A549 (cell line): ENCODE measurements around the gene ASGR1. TPM values are rescaled to one million over a fixed set of nuclear protein-coding genes. Genes with fewer than 3 reads are reported as not detected.

ENCODE experiments used
- ATAC-seq, 2 experiments: fragments of 200-7000 bp in 1 of 2; fragments of >200 bp in 1 of 2; cut with Nextera tagmentation in 1 of 2; cut with Tn5 transposase in 1 of 2; 3 replicates each; pipeline versions ENCODE4 v1.8.0 to v1.9.1; 2018 to 2020; ENCODE audit warnings: mild to moderate bottlenecking in 1 of 2, moderate library complexity in 1 of 2
- CTCF ChIA-PET: fragments of 300-600 bp; sonication (Branson Sonifier 250); formaldehyde crosslinking; extraction: SDS; loops from one replicate; lab custom pipeline; 2021; ENCODE audit warnings: antibody characterized with exemption, inconsistent platforms; lab: Yijun Ruan, JAX
- POLR2A ChIA-PET: fragments of 350-600 bp; formaldehyde crosslinking; extraction: SDS; loops from one replicate; lab custom pipeline; 2021; ENCODE audit warnings: antibody characterized with exemption, inconsistent platforms; lab: Yijun Ruan, JAX
- DNase-seq, 2 experiments: peaks; one replicate each; pipeline versions ENCODE4 v3.0.0 to v3.0.0-alpha.2; 2011 to 2016; ENCODE audit warnings: low read depth in 1 of 2, low spot score in 1 of 2
- FAIRE-seq: peaks from 2 replicates; lab custom pipeline; 2011; peaks lifted over from hg19 to GRCh38; lab: Jason Lieb, UNC
- H3K27ac ChIP-seq, 2 experiments: fragments of >200 bp; sonication (Bioruptor Twin); formaldehyde crosslinking; 3 replicates each; pipeline ENCODE4 v1.5.1; 2016 to 2017
- H3K4me1 ChIP-seq: fragments of >200 bp; sonication (Bioruptor Twin); formaldehyde crosslinking; 3 replicates; pipeline ENCODE4 v1.6.1; 2016
- H3K4me2 ChIP-seq: fragments of >200 bp; sonication (Bioruptor Twin); formaldehyde crosslinking; 3 replicates; pipeline ENCODE4 v1.6.1; 2016
- H3K4me3 ChIP-seq: fragments of >200 bp; sonication (Bioruptor Twin); formaldehyde crosslinking; 3 replicates; pipeline ENCODE4 v1.5.1; 2016
- H3K9me3 ChIP-seq: fragments of >200 bp; sonication (Bioruptor Twin); formaldehyde crosslinking; 3 replicates; pipeline ENCODE4 v1.6.1; 2016
- CBX2 ChIP-seq: fragments of 200-600 bp; sonication (generic); IDR thresholded peaks from 2 replicates; pipeline ENCODE4 v1.6.1; 2016; ENCODE audit warnings: low read depth, mild to moderate bottlenecking, borderline replicate concordance
- CBX8 ChIP-seq: fragments of 200-600 bp; sonication (generic); IDR thresholded peaks from 2 replicates; pipeline ENCODE4 v1.6.1; 2016
- CEBPB ChIP-seq, 2 experiments: fragments of >200 bp in 1 of 2; sonication (Bioruptor Twin) in 1 of 2; formaldehyde crosslinking in 1 of 2; IDR thresholded peaks; 2 replicates each; pipeline ENCODE4 v1.6.1; 2012 to 2016
- CHD4 ChIP-seq: fragments of 200-600 bp; sonication (generic); IDR thresholded peaks from 2 replicates; pipeline ENCODE4 v1.6.1; 2016; ENCODE audit warnings: antibody characterized with exemption, mild to moderate bottlenecking, borderline replicate concordance
- ELK1 ChIP-seq: fragments of 150-350 bp; IDR thresholded peaks from 2 replicates; pipeline ENCODE4 v1.6.1; 2014; ENCODE audit warnings: low read depth, mild to moderate bottlenecking, low read length
- HDAC2 ChIP-seq: fragments of 200-600 bp; sonication (generic); IDR thresholded peaks from 2 replicates; pipeline ENCODE4 v1.6.1; 2016
- HES2 ChIP-seq: fragments of >200 bp; sonication (Bioruptor Twin); formaldehyde crosslinking; IDR thresholded peaks from 2 replicates; pipeline ENCODE4 v1.6.1; 2016
- KDM1A ChIP-seq: fragments of 200-600 bp; sonication (generic); IDR thresholded peaks from 2 replicates; pipeline ENCODE4 v1.6.1; 2016; ENCODE audit warnings: low read depth, mild to moderate bottlenecking
- KDM5A ChIP-seq: fragments of 200-600 bp; sonication (generic); IDR thresholded peaks from 2 replicates; pipeline ENCODE4 v1.6.1; 2016; ENCODE audit warnings: antibody characterized with exemption, mild to moderate bottlenecking
- MYC ChIP-seq: IDR thresholded peaks from 2 replicates; pipeline ENCODE4 v1.6.1; 2012; ENCODE audit warnings: mild to moderate bottlenecking, inconsistent platforms, low read length, improper control_type of control experiment, borderline replicate concordance
- NFE2L2 ChIP-seq: fragments of 150-350 bp; conservative IDR thresholded peaks from 2 replicates; pipeline ENCODE4 v1.6.1; 2014; ENCODE audit warnings: low read length
- NR3C1 ChIP-seq: fragments of >200 bp; sonication (Bioruptor Twin); formaldehyde crosslinking; IDR thresholded peaks from 3 replicates; pipeline ENCODE4 v1.6.1; 2017
- POLR2A ChIP-seq: IDR thresholded peaks from 2 replicates; pipeline ENCODE4 v1.6.1; 2012; ENCODE audit warnings: mild to moderate bottlenecking, low read length
- POLR2AphosphoS2 ChIP-seq: conservative IDR thresholded peaks from 2 replicates; pipeline ENCODE4 v1.6.1; 2012; ENCODE audit warnings: low read length, improper control_type of control experiment, inconsistent platforms
- RARB ChIP-seq: fragments of 250-450 bp; sonication (Bioruptor Pico); IDR thresholded peaks from 2 replicates; pipeline ENCODE4 v1.8.0; 2021; ENCODE audit warnings: mild to moderate bottlenecking, moderate library complexity
- REST ChIP-seq: fragments of 200-600 bp; sonication (generic); IDR thresholded peaks from 2 replicates; pipeline ENCODE4 v1.6.1; 2016; ENCODE audit warnings: antibody characterized with exemption, mild to moderate bottlenecking, moderate library complexity
- RNF2 ChIP-seq: fragments of 200-600 bp; sonication (generic); IDR thresholded peaks from 2 replicates; pipeline ENCODE4 v1.6.1; 2016; ENCODE audit warnings: low read depth, mild to moderate bottlenecking, antibody characterized with exemption, moderate library complexity, borderline replicate concordance
- SMC3 ChIP-seq: fragments of >200 bp; sonication (Bioruptor Twin); formaldehyde crosslinking; IDR thresholded peaks from 3 replicates; pipeline ENCODE4 v1.6.1; 2018; ENCODE audit warnings: inconsistent platforms
- SREBF2 ChIP-seq: fragments of 450-650 bp; IDR thresholded peaks from 2 replicates; pipeline ENCODE4 v1.6.1; 2014; ENCODE audit warnings: mild to moderate bottlenecking, moderate library complexity
- ZC3H11A ChIP-seq: fragments of 450-650 bp; IDR thresholded peaks from 2 replicates; pipeline ENCODE4 v1.6.1; 2014; ENCODE audit warnings: antibody characterized with exemption, mild to moderate bottlenecking
- ZFP36 ChIP-seq: fragments of 450-650 bp; IDR thresholded peaks from 2 replicates; pipeline ENCODE4 v1.6.1; 2014; ENCODE audit warnings: borderline replicate concordance; ENCODE audit not compliant: partially characterized antibody
- ZNF302 ChIP-seq: fragments of 250-450 bp; sonication (Bioruptor Pico); IDR thresholded peaks from 2 replicates; pipeline ENCODE4 v1.9.0; 2021; ENCODE audit warnings: inconsistent platforms, mild to moderate bottlenecking, moderate library complexity
- ZSCAN20 ChIP-seq: fragments of 250-450 bp; sonication (Bioruptor Pico); IDR thresholded peaks from 2 replicates; pipeline ENCODE4 v1.8.0; 2022; ENCODE audit warnings: mild to moderate bottlenecking, moderate library complexity
- WGBS: methylation state at CpG from one replicate; pipeline ENCODE4 v1.1.6; 2017; ENCODE audit errors: missing lambda C conversion rate; 5-methylcytosine and 5-hydroxymethylcytosine counted together
- polyA plus RNA-seq, 4 experiments: library from polyadenylated mRNA; depleted of rRNA in 3 of 4; stranded (reverse); fragments of >200 nt; fragmentation: RNase III in 1 of 4; extraction: RNeasy Plus Mini Kit Qiagen cat#74134 plus additional on column Dnase treatment in 1 of 4; gene quantifications; 2 replicates in 3 of 4; 3 replicates in 1 of 4; pipeline ENCODE4 v1.2.3, GENCODE V29; 2011 to 2017
- TF ChIP-seq, protein P1 (sequence below): fragments of 450-650 bp; IDR thresholded peaks from 2 replicates; pipeline ENCODE4 v1.6.1; 2014; ENCODE audit warnings: antibody characterized with exemption
- TF ChIP-seq, protein P2 (sequence below): IDR thresholded peaks from 2 replicates; pipeline ENCODE4 v1.6.1; 2012

The ASGR1 gene
- polyA plus RNA-seq, 2 of the 4 experiments (the other 2 are of a cell fraction) = 1.6 to 2.6 TPM

GRCh38 chr17:7191069-7191468 lies 11.9 kb upstream of the ASGR1 start:
- no peak for DNase-seq
- no peak overlapping the region for H3K27ac ChIP-seq
- CTCF ChIA-PET = interaction anchor here (0.7 to 1.5 kb wide), 4 partner anchors 11 to 146 kb away, joined by 3 to 17 read pairs (median 6); partner anchors contain the start of gene SLC16A11
- POLR2A ChIA-PET = interaction anchor here (0.6 kb wide), 1 partner anchor 8 kb away, joined by 3 read pairs; no protein-coding TSS in a partner anchor
- no peaks in the 10 kb centered on the region for H3K4me1 ChIP-seq
- H3K9me3 ChIP-seq = no peaks in the 10 kb centered on the region
- FAIRE-seq = no peak
- ATAC-seq = no peak; a peak in 1 of 6 replicates
- 95% methylated on average over 11 of the region's 12 CpGs for WGBS
- TF ChIP-seq RNF2 (no peak), SMC3 (no peak), CEBPB (IDR thresholded peaks at IDR 0.05) (no peak), KDM1A (no peak), REST (no peak), ZFP36 (no peak), HES2 (no peak), MYC (no peak), ZSCAN20 (CRISPR knock-in tag) (no peak), HDAC2 (no peak), CBX8 (no peak), ELK1 (no peak), KDM5A (no peak), NR3C1 (no peak), RARB (CRISPR knock-in tag) (no peak), CBX2 (no peak), ZC3H11A (no peak)
- TF ChIP-seq, protein P1, sequence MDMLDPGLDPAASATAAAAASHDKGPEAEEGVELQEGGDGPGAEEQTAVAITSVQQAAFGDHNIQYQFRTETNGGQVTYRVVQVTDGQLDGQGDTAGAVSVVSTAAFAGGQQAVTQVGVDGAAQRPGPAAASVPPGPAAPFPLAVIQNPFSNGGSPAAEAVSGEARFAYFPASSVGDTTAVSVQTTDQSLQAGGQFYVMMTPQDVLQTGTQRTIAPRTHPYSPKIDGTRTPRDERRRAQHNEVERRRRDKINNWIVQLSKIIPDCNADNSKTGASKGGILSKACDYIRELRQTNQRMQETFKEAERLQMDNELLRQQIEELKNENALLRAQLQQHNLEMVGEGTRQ = no peak
- no peak overlapping the region for H3K4me3 ChIP-seq
- H3K4me2 ChIP-seq = no peak overlapping the region

DNA sequence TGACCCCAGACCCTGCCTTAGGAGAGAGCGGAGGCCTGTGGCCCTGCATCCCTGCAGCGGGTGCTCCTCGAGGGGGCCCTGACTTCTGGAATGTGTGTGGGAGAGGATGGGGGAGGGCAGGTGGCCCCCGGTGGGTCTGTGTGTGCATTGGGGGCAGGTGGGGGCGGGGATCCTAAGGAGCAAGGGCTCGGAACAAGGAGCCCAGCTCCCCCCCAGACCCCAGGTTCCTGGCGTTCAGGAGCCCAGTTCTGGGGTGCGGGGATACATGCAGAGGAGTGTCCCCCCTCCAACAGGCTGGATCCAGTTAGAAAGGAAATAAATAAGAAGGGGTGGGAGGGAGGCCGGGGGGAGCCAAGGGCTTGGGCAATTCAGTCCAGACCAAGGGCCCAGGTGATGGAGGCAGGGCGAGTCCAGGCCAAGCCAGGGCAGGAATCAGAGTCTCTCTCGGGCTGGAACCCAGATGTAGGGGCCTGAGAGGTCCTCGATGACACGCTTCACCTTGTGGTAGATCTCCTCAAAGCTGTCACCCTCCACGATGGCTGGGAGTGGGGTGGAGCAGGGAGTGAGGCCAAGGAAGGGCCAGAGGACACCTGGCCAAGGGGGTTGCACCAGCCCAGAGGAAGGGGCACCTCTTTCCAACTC lies 11.2 kb upstream of the ASGR1 start:
- no peak for DNase-seq
- H3K4me3 ChIP-seq = no peak overlapping the region
- FAIRE-seq = no peak
- POLR2A ChIA-PET = no interaction called here
- ATAC-seq = no peak
- CTCF ChIA-PET = interaction anchor here (0.6 to 1.5 kb wide), 5 partner anchors 11 to 145 kb away, joined by 3 to 17 read pairs (median 4); partner anchors contain the start of gene SLC16A11
- 88% methylated on average over 12 of the region's 14 CpGs for WGBS
- H3K27ac ChIP-seq = no peak overlapping the region
- H3K4me1 ChIP-seq = no peaks in the 10 kb centered on the region
- H3K9me3 ChIP-seq = no peaks in the 10 kb centered on the region
- H3K4me2 ChIP-seq = no peak overlapping the region
- no peak for TF ChIP-seq CHD4
- TF ChIP-seq, protein P2, sequence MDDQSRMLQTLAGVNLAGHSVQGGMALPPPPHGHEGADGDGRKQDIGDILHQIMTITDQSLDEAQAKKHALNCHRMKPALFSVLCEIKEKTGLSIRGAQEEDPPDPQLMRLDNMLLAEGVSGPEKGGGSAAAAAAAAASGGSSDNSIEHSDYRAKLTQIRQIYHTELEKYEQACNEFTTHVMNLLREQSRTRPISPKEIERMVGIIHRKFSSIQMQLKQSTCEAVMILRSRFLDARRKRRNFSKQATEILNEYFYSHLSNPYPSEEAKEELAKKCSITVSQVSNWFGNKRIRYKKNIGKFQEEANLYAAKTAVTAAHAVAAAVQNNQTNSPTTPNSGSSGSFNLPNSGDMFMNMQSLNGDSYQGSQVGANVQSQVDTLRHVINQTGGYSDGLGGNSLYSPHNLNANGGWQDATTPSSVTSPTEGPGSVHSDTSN = no peak
- TF ChIP-seq SREBF2 = no peak
- no peak for TF ChIP-seq NFE2L2
- no peak for TF ChIP-seq ZSCAN20 (CRISPR knock-in tag)
- no peak for TF ChIP-seq ZNF302 (CRISPR knock-in tag)
- TF ChIP-seq REST = no peak
- TF ChIP-seq POLR2A = no peak
- TF ChIP-seq POLR2AphosphoS2 = no peak
